Measurements from ENCODE around the gene PITX3.
"Not testable (repeated sequence)": the region's sequence is repeated elsewhere in the genome, so short reads cannot be mapped to it uniquely, and the experiment has no call there.

PITX3 gene

DNA sequence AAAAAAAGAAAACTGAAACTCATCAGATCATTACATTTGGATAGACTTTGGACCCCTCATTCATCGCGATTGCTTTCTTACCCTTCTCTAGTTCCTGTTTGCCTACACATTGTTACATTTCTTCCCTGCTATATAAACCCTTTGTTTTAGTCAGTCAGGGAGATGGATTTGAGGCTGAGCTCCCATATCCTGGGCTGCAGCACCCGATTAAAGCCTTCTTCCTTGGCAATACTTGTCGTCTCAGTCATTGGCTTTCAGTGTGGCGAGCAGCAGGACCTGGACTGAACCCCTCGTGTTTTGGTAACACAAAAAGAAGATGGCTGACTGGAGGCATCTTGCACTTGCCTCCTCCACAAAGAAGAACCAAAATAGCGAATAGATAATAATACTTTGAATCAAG is 49.4 kb downstream of the PITX3 start:
- no peak overlapping the region for H3K4me3 ChIP-seq (ENCODE audit: control insufficient read depth, low read depth, low read length)
- no peak for DNase-seq (ENCODE audit: low read depth)
- TF ChIP-seq, protein P1, sequence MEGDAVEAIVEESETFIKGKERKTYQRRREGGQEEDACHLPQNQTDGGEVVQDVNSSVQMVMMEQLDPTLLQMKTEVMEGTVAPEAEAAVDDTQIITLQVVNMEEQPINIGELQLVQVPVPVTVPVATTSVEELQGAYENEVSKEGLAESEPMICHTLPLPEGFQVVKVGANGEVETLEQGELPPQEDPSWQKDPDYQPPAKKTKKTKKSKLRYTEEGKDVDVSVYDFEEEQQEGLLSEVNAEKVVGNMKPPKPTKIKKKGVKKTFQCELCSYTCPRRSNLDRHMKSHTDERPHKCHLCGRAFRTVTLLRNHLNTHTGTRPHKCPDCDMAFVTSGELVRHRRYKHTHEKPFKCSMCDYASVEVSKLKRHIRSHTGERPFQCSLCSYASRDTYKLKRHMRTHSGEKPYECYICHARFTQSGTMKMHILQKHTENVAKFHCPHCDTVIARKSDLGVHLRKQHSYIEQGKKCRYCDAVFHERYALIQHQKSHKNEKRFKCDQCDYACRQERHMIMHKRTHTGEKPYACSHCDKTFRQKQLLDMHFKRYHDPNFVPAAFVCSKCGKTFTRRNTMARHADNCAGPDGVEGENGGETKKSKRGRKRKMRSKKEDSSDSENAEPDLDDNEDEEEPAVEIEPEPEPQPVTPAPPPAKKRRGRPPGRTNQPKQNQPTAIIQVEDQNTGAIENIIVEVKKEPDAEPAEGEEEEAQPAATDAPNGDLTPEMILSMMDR (IDR thresholded peaks at IDR 0.05; ENCODE audit: control insufficient read depth, insufficient read depth, low read depth, low read length, missing control alignments), result no peak

DNA sequence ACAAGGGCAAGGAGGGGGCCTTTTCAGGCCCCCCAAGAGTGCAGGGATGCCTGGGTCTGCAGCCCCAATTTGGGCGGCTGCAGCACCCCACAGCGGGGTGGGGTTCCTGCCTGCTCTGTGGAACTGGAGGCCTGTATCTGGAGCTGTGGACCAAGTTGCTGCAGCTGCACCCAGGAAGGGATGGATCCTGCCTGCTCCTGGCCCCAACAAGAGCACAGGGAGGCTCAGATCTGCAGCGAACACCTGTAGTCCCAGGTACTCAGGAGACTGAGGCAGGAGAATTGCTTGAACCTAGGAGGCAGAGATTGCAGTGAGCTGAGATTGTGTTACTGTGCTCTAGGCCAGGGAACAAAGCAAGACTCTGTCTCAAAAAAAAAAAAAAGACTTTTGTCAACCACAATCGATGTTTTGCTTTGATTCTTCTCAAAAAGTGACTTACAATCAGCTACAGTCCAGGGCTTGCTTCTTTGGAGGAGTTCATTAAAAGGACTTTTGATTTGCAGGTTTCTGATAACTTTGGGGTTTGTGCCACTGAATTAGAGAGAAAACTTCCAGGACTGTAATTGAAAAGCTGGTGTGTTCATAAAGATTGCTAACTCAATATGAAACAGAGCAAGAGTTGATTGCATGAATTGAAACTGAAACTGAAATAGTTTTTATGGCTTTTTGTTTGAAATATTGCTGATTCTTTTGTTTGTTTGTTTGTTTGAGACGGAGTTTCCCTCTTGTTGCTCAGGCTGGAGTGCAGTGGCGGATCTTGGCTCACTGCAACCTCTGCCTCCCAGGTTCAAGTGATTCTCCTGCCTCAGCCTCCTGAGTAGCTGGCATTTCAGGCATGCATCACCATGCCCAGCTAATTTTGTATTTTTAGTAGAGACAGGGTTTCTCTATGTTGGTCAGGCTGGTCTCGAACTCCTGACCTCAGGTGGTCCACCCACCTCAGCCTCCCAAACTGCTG is 52.1 kb downstream of the PITX3 start:
- not testable (repeated sequence) for DNase-seq (ENCODE audit: low read depth); H3K4me3 ChIP-seq (ENCODE audit: control insufficient read depth, low read depth, low read length)

DNA sequence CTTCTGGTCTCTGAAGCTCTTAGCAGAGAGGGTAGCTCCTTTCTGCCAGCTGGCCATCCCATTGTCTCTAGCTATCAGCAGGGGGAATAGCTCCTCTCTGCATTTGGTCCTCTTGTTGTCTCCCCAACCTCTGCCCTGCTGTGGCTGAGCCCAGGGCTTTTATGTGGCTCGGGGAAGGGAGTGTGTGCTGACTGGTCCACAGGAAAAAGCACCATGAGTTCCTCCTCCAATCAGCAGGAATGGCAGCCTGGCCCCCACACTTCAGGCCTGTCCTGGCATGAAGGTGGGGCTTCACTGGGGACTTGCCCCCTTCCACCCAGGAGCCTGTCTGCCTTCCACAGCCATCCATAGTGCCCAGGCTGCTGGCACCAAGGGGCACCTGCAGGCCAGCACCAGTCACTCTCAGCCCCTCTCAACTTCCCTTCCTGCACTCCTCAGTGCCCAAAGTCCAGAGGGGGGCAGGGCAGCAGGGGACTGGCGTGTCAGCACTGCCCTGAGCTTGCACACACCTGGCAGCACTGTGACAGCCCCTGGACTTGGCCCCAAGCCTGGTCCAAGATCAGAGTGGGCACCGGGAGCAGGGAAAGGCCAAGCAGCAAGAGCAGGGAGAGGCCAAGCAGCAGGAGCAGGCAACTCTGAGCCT is 52.9 kb downstream of the PITX3 start:
- no peak for DNase-seq (ENCODE audit: low read depth)
- H3K4me3 ChIP-seq (ENCODE audit: control insufficient read depth, low read depth, low read length), result no peak overlapping the region
- TF ChIP-seq, protein P1 (IDR thresholded peaks at IDR 0.05; ENCODE audit: control insufficient read depth, insufficient read depth, low read depth, low read length, missing control alignments), result no peak

DNA sequence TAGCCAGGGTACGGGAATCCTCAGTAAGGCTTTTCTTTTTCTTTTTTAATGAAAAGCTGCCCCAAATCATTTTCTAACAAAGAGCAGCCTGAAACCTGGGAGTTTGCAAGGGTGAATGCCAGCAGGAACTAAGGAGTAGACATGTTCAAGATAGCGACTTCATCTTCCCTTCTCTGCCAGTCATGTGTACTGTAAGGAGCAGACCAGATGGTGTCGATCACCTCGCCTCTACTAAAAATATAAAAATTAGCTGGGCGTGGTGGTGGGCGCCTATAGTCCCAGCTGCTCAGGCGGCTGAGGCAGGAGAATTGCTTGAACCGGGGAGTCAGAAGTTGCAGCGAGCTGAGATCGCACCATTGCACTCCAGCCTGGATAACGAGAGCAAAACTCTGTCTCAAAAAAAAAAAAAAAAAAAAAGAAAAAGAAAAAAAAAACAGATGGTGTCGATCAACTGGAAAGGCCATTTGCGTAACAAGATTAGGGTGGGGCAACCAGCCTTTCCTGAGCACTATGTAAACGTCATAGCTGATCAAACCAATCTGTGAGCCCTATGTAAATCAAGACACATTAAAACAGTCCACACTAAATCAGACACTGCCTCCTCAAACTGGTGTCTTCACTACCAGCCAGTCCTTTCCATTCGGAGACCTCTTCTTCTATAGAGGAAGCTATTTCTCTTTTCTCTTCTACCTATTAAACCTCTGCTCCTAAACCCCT is 55.3 kb downstream of the PITX3 start:
- TF ChIP-seq, protein P1 (IDR thresholded peaks at IDR 0.05; ENCODE audit: control insufficient read depth, insufficient read depth, low read depth, low read length, missing control alignments), result no peak
- DNase-seq (ENCODE audit: low read depth), result no peak

DNA sequence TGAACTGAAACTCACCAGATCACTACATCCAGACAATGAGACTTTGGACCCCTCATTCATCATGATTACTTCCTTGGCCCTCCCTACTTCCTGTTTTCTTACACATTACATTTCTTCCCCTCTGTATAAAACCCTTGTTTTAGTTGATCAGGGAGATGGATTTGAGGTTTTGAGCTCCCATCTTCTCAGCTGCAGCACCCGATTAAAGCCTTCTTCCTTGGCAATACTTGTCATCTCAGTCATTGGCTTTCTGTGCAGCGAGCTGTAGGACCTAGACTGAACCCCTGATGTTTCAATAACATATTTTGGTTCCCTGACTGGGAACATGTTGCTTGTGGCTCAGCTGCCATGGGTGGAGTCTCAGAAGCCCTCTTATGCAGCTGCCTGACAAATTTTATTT is 56.0 kb downstream of the PITX3 start:
- TF ChIP-seq, protein P1 (IDR thresholded peaks at IDR 0.05; ENCODE audit: control insufficient read depth, insufficient read depth, low read depth, low read length, missing control alignments), result no peak
- no peak for DNase-seq (ENCODE audit: low read depth)
- H3K4me3 ChIP-seq (ENCODE audit: control insufficient read depth, low read depth, low read length), result no peak overlapping the region

More for the DNA sequence above, 55.3 kb downstream of the PITX3 start:
- no peak overlapping the region for H3K4me3 ChIP-seq (ENCODE audit: control insufficient read depth, low read depth, low read length)

DNA sequence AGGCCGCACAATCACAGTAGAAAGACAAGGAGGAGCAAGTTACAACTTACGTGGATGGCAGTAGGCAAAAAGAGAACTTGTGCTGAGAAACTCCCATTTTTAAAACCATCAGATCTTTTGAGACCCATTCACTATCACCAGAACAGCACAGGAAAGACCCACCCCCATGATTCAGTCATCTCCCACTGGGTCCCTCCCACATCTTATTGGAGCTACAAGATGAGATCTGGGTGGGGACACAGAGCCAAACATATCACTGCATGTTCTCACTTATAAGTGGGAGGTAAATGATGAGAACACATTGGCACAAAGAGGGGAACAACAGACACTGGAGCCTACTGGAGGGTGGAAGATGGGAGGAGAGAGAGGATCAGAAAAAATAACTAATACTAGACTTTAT is 56.7 kb downstream of the PITX3 start:
- TF ChIP-seq, protein P1 (IDR thresholded peaks at IDR 0.05; ENCODE audit: control insufficient read depth, insufficient read depth, low read depth, low read length, missing control alignments), result no peak
- H3K4me3 ChIP-seq (ENCODE audit: control insufficient read depth, low read depth, low read length), result no peak overlapping the region
- no peak for DNase-seq (ENCODE audit: low read depth)
